ENCODE measurements around the gene PLXNA2. TPM values are rescaled to one million over a fixed set of nuclear protein-coding genes. Genes with fewer than 3 reads are reported as not detected.

The PLXNA2 gene
- total and polyA plus RNA-seq, 2 of the 8 experiments (the other 6 are each of a cell fraction or from before 2014, with no cell fraction given), result 0.33 to 1.5 TPM

DNA sequence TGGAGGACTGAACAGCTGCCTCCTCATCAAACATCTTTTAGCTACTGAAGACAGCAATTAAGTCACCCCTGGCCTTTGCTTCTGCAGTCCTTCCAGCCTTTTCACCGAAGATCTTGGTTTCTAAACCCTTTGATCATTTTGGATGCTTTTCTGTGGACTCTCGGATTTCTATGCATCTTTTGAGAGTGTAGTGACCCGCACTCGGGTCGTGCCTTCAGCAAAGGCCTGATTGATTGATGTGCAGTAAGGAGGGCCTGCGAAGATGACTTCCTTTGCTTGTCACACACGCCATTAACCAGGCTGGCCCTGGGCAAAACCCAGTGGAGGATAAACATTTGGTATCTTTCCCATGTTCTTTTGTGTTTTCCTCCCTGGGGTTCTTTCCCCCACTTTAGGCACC is 175.8 kb downstream of the PLXNA2 start:
- Histone ChIP-seq H3K79me2 (ENCODE audit: control insufficient read depth in 1 of 2, insufficient read depth in 2 of 2, low read length in 2 of 2) (no peaks in the 10 kb centered on the region), H2BK5ac (ENCODE audit: low read depth, low read length) (no peak overlapping the region), H2BK120ac (replicated peaks; ENCODE audit: low read depth, low read length) (no peak overlapping the region), H4K5ac (ENCODE audit: insufficient read length, low read depth, low read length) (no peak overlapping the region), H4K8ac (ENCODE audit: extremely low read depth, insufficient read depth, low read length) (no peak overlapping the region), H2BK15ac (ENCODE audit: low read length) (no peak overlapping the region), H2BK20ac (ENCODE audit: low read length) (no peak overlapping the region), H3K4ac (replicated peaks; ENCODE audit: insufficient read length, low read depth, low read length) (no peak overlapping the region), H3K4me3 (ENCODE audit: extremely low read depth in 1 of 4, insufficient read depth in 2 of 4, low read depth in 3 of 4, low read length in 4 of 4) (no peak overlapping the region), H2BK12ac (ENCODE audit: low read depth, low read length) (no peak overlapping the region), H3K14ac (ENCODE audit: insufficient read length) (no peak overlapping the region), H3K27me3 (replicated peaks in 1 of 4; ENCODE audit: control insufficient read depth in 3 of 4, extremely low read depth in 1 of 4, insufficient read depth in 3 of 4, low read length in 3 of 4) (no peaks in the 10 kb centered on the region), H3K9ac (replicated peaks in 1 of 4; ENCODE audit: extremely low read depth in 1 of 4, low read depth in 3 of 4, low read length in 3 of 4) (no peak overlapping the region), H3K36me3 (ENCODE audit: control insufficient read depth in 2 of 4, insufficient read depth in 4 of 4, low read length in 3 of 4) (no peaks in the 10 kb centered on the region), H3K4me2 (ENCODE audit: insufficient read depth in 1 of 2, low read depth in 2 of 2, low read length in 2 of 2) (no peak overlapping the region), H3K79me1 (ENCODE audit: low read depth, low read length) (no peaks in the 10 kb centered on the region), H2AFZ (ENCODE audit: low read length) (no peak overlapping the region), H3K23me2 (ENCODE audit: low read depth, low read length) (no peaks in the 10 kb centered on the region), H3K23ac (ENCODE audit: insufficient read length) (no peak overlapping the region), H3K4me1 (replicated peaks in 1 of 4; ENCODE audit: control insufficient read depth in 3 of 4, insufficient read depth in 4 of 4, low read length in 3 of 4) (no peaks in the 10 kb centered on the region; a peak in 1 of 7 replicates), H4K91ac (replicated peaks; ENCODE audit: insufficient read length, low read length) (no peak overlapping the region), H4K20me1 (replicated peaks in 1 of 2; ENCODE audit: control insufficient read depth in 1 of 2, insufficient read depth in 2 of 2, low read length in 2 of 2) (no peaks in the 10 kb centered on the region), H3K9me3 (ENCODE audit: insufficient read depth in 2 of 2, low read depth in 1 of 2, low read length in 1 of 2) (no peaks in the 10 kb centered on the region), H2AK5ac (ENCODE audit: low read depth, low read length) (no peak overlapping the region), H3K27ac (ENCODE audit: low read depth, low read length) (no peak overlapping the region), H3K56ac (replicated peaks; ENCODE audit: insufficient read length, low read depth, low read length) (no peak overlapping the region), H3K18ac (ENCODE audit: extremely low read depth, low read length) (no peak overlapping the region)
- ChIA-PET CTCF (ENCODE audit: partially characterized antibody) (interaction anchor here (0.7 to 10.3 kb wide), 6 partner anchors 11 to 176 kb away, joined by 3 to 63 read pairs (median 6); partner anchors contain the start of gene PLXNA2), POLR2A (ENCODE audit: partially characterized antibody) (interaction anchor here (0.7 kb wide), 1 partner anchor 9 kb away, joined by 3 read pairs; no protein-coding TSS in a partner anchor)
- DNase-seq (ENCODE audit: low read depth in 1 of 2, low spot score in 2 of 2) (no peak), FAIRE-seq (no peak)
- 88% methylated on average over 7 of the region's 7 CpGs; no CpG with 5 or more reads in 1 of the 2 experiments for WGBS, 2 experiments (ENCODE audit: extremely low coverage in 1 of 2, insufficient coverage in 1 of 2, insufficient read length in 1 of 2, insufficient replicate concordance in 2 of 2, low coverage in 1 of 2, low lambda C conversion rate in 2 of 2, missing lambda C conversion rate in 1 of 2)
- TF ChIP-seq CHD2 (IDR thresholded peaks at IDR 0.05; ENCODE audit: low read length), result no peak
- TF ChIP-seq POLR2AphosphoS5 (IDR thresholded peaks at IDR 0.05; ENCODE audit: low read depth, low read length), result no peak
- TF ChIP-seq KDM5A (IDR thresholded peaks at IDR 0.05; ENCODE audit: low read length), result no peak
- TF ChIP-seq BCL11A (IDR thresholded peaks at IDR 0.05; ENCODE audit: low read depth in 2 of 2, low read length in 2 of 2), result no peak
- TF ChIP-seq, protein P1, sequence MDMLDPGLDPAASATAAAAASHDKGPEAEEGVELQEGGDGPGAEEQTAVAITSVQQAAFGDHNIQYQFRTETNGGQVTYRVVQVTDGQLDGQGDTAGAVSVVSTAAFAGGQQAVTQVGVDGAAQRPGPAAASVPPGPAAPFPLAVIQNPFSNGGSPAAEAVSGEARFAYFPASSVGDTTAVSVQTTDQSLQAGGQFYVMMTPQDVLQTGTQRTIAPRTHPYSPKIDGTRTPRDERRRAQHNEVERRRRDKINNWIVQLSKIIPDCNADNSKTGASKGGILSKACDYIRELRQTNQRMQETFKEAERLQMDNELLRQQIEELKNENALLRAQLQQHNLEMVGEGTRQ (IDR thresholded peaks at IDR 0.05; ENCODE audit: low read length), result no peak
- TF ChIP-seq SAP30 (IDR thresholded peaks at IDR 0.05; ENCODE audit: insufficient read depth, insufficient replicate concordance, low read length), result no peak
- no peak for TF ChIP-seq SIX5 (IDR thresholded peaks at IDR 0.05; ENCODE audit: low read depth, low read length)
- no peak for TF ChIP-seq POLR2A (IDR thresholded peaks at IDR 0.05; ENCODE audit: control extremely low read depth in 1 of 2, low read depth in 2 of 2, low read length in 2 of 2)
- no peak for TF ChIP-seq ATF3 (IDR thresholded peaks at IDR 0.05; ENCODE audit: insufficient read depth, low read depth, low read length)
